ENCODE measurements around the gene PRR35. TPM values are rescaled to one million over a fixed set of nuclear protein-coding genes. Genes with fewer than 3 reads are reported as not detected.
A peak's percentile ranks its signal among the peaks of the same experiment; 100 is the strongest.

The PRR35 gene
- total and polyA plus RNA-seq, 5 experiments from 2014 or later: not detected

GRCh38 chr16:557463-558297 is 2.5 kb upstream of the PRR35 start:
- POLR2A ChIA-PET: no interaction called here
- H3K27me3 Mint-ChIP-seq: peaks cover 0 to 9% (median 5%) of the 10 kb centered on the region in 5 donors
- H3K36me3 Mint-ChIP-seq: peaks cover 0 to 3% (median 0%) of the 10 kb centered on the region in 3 donors
- H3K27ac Mint-ChIP-seq: no peak overlapping the region
- no peaks in the 10 kb centered on the region for H3K9me3 Mint-ChIP-seq
- ATAC-seq (no peak), DNase-seq (no peak)
- H3K4me1 Mint-ChIP-seq: no peaks in the 10 kb centered on the region
- peak overlapping the region in 2 of 10 donors; percentile 6 to 18 for H3K4me3 Mint-ChIP-seq

- no peaks in the 10 kb centered on the region for H3K9me3 Mint-ChIP-seq
- DNase-seq (no peak), ATAC-seq (no peak)
- peaks cover 0 to 9% (median 5%) of the 10 kb centered on the region in 5 donors for H3K27me3 Mint-ChIP-seq
- peak overlapping the region in 1 of 10 donors; percentile 41 for H3K4me3 Mint-ChIP-seq
- no peak overlapping the region for H3K27ac Mint-ChIP-seq
- H3K4me1 Mint-ChIP-seq: no peaks in the 10 kb centered on the region
- POLR2A ChIA-PET: interaction anchor here (1.1 kb wide), 1 partner anchor 12 kb away, joined by 4 read pairs; no protein-coding TSS in a partner anchor
- H3K36me3 Mint-ChIP-seq: peaks cover 0 to 3% (median 0%) of the 10 kb centered on the region in 3 donors
Observed at GRCh38 chr16:558298-559020, 1.7 kb upstream of the PRR35 start.

DNA sequence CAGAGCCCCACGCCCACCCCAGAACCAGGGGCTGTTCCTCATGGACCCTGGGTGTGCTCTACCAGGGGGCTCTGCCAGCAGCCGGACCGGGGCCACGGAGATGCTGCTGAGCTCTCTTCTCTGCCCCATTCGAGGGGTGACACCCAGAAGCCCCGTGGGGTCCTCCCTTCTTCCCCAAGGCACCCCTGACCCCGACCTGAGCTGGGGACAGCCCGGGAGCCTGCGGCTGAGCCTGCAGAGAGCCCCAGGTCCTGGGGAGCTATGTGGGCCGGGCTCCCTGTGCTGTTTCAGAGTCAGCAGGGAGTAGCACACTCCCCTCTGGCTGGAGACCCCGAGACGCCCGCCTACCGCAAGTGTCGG is 1.2 kb upstream of the PRR35 start:
- H3K4me3 Mint-ChIP-seq: peak overlapping the region in 1 of 10 donors; percentile 73
- POLR2A ChIA-PET: interaction anchor here (1.1 kb wide), 1 partner anchor 12 kb away, joined by 4 read pairs; no protein-coding TSS in a partner anchor
- no peaks in the 10 kb centered on the region for H3K9me3 Mint-ChIP-seq
- H3K4me1 Mint-ChIP-seq: no peaks in the 10 kb centered on the region
- no peak for DNase-seq
- peaks cover 0 to 9% (median 5%) of the 10 kb centered on the region in 5 donors for H3K27me3 Mint-ChIP-seq
- no peak overlapping the region for H3K27ac Mint-ChIP-seq
- peaks cover 0 to 3% (median 0%) of the 10 kb centered on the region in 3 donors for H3K36me3 Mint-ChIP-seq
- no peak for ATAC-seq

DNA sequence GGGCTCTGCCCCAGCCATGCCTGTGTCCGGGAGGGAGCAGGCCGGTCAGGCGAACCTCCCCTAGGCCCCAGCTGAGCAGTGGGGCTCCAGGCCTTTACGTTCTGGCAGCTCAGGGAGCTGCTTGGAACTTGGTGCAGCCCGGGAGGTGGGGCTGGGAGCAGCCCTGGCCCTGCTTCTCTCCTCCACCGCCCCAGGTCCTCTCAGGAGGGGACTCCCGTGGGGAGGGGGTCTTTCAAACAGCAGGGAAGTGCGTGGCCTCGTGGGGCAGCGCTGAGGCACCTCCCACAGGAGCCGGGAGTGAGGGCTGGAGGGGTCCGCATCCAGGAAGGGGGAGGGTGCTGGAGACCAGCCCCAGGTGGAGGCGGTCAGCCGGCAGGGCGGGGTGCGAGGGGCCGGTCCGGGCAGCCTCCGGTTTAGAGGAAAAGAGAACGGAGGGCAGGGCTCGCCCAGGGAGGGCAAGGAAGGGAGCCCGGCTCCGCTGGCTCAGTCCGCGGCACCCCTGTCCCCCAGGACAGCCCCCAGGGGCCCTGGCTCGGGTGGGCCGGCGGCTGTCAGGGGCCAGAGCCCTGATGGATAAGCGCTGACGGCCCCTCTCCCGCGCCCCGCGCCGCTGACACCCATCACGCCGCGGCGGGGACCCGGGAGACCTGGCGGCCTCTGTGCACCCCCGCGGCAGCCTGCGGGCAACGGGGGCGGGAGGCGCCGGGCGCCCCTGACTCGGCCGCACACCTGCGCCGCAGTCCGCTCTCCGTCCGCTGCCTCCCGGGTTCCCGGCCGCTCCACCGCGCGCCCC is 587 bp upstream of the PRR35 start:
- POLR2A ChIA-PET: interaction anchor here (1.1 kb wide), 1 partner anchor 11 kb away, joined by 4 read pairs; no protein-coding TSS in a partner anchor
- H3K4me3 Mint-ChIP-seq: peak overlapping the region in 2 of 10 donors; percentile 10 to 73
- DNase-seq (no peak), ATAC-seq (no peak)
- peaks cover 0 to 9% (median 5%) of the 10 kb centered on the region in 5 donors for H3K27me3 Mint-ChIP-seq
- H3K36me3 Mint-ChIP-seq: no peaks in the 10 kb centered on the region
- no peaks in the 10 kb centered on the region for H3K9me3 Mint-ChIP-seq
- no peak overlapping the region for H3K27ac Mint-ChIP-seq
- no peaks in the 10 kb centered on the region for H3K4me1 Mint-ChIP-seq

- Mint-ChIP-seq H3K27me3 (peaks cover 0 to 9% (median 5%) of the 10 kb centered on the region in 5 donors), H3K9me3 (no peaks in the 10 kb centered on the region), H3K36me3 (no peaks in the 10 kb centered on the region), H3K4me3 (no peak overlapping the region), H3K27ac (no peak overlapping the region), H3K4me1 (no peaks in the 10 kb centered on the region)
- DNase-seq (no peak), ATAC-seq (no peak)
- POLR2A ChIA-PET: no interaction called here
Observed at GRCh38 chr16:560701-561412, 663 bp downstream of the PRR35 start.

DNA sequence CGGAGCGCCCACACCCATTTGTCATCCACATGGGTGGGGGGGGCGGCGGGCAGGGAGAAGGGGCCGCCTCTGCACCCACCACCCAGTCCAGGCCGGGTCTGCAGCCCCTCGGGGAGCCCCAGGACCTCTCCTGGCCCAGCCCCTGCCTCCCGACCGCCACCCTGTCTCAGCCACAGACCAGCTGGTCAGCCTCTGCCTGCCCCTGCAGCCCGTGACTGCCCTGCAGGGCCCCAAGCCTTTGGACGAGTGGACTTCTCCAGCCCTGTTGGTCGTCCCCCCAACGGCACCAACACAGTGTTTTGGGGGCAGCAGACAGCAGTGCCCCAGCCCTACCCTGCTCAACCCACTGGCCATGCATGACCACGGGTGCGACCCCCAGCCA is 1.2 kb downstream of the PRR35 start:
- ATAC-seq (no peak), DNase-seq (no peak)
- no peaks in the 10 kb centered on the region for H3K9me3 Mint-ChIP-seq
- no peak overlapping the region for H3K27ac Mint-ChIP-seq
- POLR2A ChIA-PET: no interaction called here
- no peaks in the 10 kb centered on the region for H3K36me3 Mint-ChIP-seq
- H3K4me3 Mint-ChIP-seq: no peak overlapping the region
- peaks cover 0 to 9% (median 5%) of the 10 kb centered on the region in 5 donors for H3K27me3 Mint-ChIP-seq
- H3K4me1 Mint-ChIP-seq: peaks cover 0 to 1% (median under 1%) of the 10 kb centered on the region in 4 donors

- no peaks in the 10 kb centered on the region for H3K9me3 Mint-ChIP-seq
- ATAC-seq (no peak), DNase-seq (no peak)
- H3K4me1 Mint-ChIP-seq: peaks cover 6 to 10% (median 9%) of the 10 kb centered on the region in 4 donors
- H3K27me3 Mint-ChIP-seq: peaks cover 0 to 9% (median 5%) of the 10 kb centered on the region in 5 donors
- POLR2A ChIA-PET: no interaction called here
- peak overlapping the region in 1 of 10 donors; percentile 39 for H3K4me3 Mint-ChIP-seq
- H3K36me3 Mint-ChIP-seq: no peaks in the 10 kb centered on the region
- H3K27ac Mint-ChIP-seq: peak overlapping the region in 3 of 10 donors; percentile 17 to 60 (median 58)
Observed at GRCh38 chr16:561957-562938, 2.1 kb downstream of the PRR35 start.

- DNase-seq (no peak), ATAC-seq (no peak)
- Mint-ChIP-seq H3K27ac (no peak overlapping the region), H3K36me3 (no peaks in the 10 kb centered on the region), H3K4me3 (no peak overlapping the region), H3K27me3 (peaks cover 0 to 9% (median 5%) of the 10 kb centered on the region in 5 donors), H3K9me3 (no peaks in the 10 kb centered on the region), H3K4me1 (peaks cover 6 to 13% (median 10%) of the 10 kb centered on the region in 4 donors)
- POLR2A ChIA-PET: no interaction called here
Observed at GRCh38 chr16:563072-563644, 3.0 kb downstream of the PRR35 start.

DNA sequence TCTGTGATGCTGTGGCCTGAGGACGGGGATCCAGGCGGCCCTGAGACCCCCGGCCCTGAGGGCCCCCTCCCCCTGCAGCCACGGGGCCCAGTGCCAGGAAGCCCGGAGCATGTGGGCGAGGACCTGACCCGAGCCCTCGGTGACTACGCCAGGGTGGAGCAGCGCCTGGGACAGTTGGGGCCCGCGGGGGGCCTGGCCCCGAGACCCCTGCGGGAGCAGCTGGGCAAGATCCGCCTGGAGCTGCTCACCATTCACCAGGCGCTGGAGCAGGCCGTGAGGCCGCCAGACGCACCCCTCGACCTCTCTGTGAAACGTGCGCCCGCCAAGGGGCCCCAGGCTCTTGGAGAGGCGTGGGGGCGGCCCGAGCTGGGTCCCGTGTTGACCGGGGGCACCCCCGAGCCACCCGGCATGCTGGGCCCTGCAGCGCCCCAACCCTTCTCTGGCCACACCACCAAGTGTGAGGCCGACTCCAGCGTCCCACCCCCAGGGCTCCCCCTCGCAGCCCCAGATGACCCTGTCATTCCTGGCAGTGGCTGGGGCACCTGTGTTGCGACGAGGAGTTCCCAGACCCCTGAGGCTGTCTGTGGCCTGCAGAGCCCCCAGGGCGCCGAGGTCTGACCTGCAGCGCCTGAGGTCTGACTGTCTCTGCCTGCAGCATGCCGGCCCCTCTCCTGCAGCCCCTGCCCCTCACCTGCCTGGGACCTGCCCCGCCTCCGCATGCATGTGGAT is 4.7 kb downstream of the PRR35 start:
- H3K4me3 Mint-ChIP-seq: no peak overlapping the region
- H3K27ac Mint-ChIP-seq: no peak overlapping the region
- POLR2A ChIA-PET: no interaction called here
- peaks cover 0 to 2% (median 0%) of the 10 kb centered on the region in 9 donors for H3K9me3 Mint-ChIP-seq
- H3K27me3 Mint-ChIP-seq: peaks cover 0 to 2% (median 0%) of the 10 kb centered on the region in 5 donors
- peaks cover 7 to 20% (median 18%) of the 10 kb centered on the region in 4 donors for H3K4me1 Mint-ChIP-seq
- no peak for DNase-seq
- no peak for ATAC-seq
- no peaks in the 10 kb centered on the region for H3K36me3 Mint-ChIP-seq
